ENCODE results near the gene CDH2. TPM values are rescaled to one million over a fixed set of nuclear protein-coding genes. Genes with fewer than 3 reads are reported as not detected.

The CDH2 gene
- total and polyA plus RNA-seq, 4 donors = 0.14 to 5.0 (median 0.87) TPM

GRCh38 chr18:27996801-27997272 is 180.1 kb downstream of the CDH2 start:
- H3K4me1 ChIP-seq (ENCODE audit: control insufficient read depth in 5 of 5, insufficient read depth in 5 of 5, low read length in 5 of 5) = peaks cover 1 to 17% (median 8%) of the 10 kb centered on the region in 5 donors
- 71 to 81% methylated on average over 3 of the region's 3 CpGs for WGBS, 2 donors
- no peak overlapping the region for H3K27ac ChIP-seq (ENCODE audit: low read depth in 1 of 2, low read length in 1 of 2)
- no peak for ATAC-seq (ENCODE audit: insufficient read depth, low FRiP score)
- peak in 2 of 3 donors; percentile 49 to 72 for DNase-seq
- no peak for TF ChIP-seq CTCF (IDR thresholded peaks at IDR 0.05; ENCODE audit: control extremely low read depth, extremely low read depth)
- no peak overlapping the region for H3K4me3 ChIP-seq
- H3K27me3 ChIP-seq (ENCODE audit: control insufficient read depth in 3 of 3, insufficient read depth in 3 of 3, low read length in 2 of 3) = no peaks in the 10 kb centered on the region
- H3K9me3 ChIP-seq (ENCODE audit: control insufficient read depth in 4 of 4, insufficient read depth in 3 of 4, low read length in 3 of 4) = no peaks in the 10 kb centered on the region
- H3K36me3 ChIP-seq (ENCODE audit: control insufficient read depth in 4 of 4, insufficient read depth in 4 of 4, low read length in 4 of 4) = peaks cover 0 to 5% (median 0%) of the 10 kb centered on the region in 4 donors
- H3K9ac ChIP-seq (ENCODE audit: insufficient read depth in 1 of 2, low read length in 2 of 2) = no peak overlapping the region

DNA sequence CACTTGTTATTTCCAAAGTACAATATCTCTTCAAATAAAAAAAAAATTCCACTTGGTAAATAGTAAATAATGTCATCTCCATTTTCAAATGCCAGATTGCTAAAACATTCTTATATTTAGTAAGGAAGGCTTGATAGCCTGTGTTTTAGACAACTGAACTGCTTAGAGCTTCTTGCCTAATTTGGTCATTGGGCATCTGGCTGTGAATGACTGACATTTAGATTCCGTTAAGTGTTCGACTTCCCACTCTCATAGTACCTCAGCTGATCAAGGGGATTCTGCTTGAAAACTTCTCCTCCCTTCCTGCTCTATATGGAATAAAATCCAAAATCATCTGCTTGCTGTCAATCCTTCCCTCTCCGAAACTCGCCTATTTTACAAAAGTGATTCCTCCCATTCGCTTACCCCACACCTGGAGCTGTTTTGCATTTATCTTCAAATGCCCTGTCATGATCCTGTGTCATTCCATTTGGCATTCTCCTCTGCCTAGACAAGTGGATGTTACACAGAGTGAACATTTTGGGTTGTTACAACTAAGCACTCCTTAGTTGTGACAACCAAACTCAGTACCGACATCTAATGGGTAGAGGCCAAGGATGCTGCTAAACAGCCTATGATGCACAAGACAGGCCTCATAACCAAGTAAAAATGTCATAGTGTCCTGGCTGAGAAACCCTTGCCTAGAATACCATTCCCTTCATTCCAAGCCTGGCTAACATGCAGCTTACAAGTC is 181.0 kb downstream of the CDH2 start:
- H3K36me3 ChIP-seq (ENCODE audit: control insufficient read depth in 4 of 4, insufficient read depth in 4 of 4, low read length in 4 of 4) = peaks cover 0 to 5% (median 0%) of the 10 kb centered on the region in 4 donors
- H3K27me3 ChIP-seq (ENCODE audit: control insufficient read depth in 3 of 3, insufficient read depth in 3 of 3, low read length in 2 of 3) = no peaks in the 10 kb centered on the region
- H3K4me1 ChIP-seq (ENCODE audit: control insufficient read depth in 5 of 5, insufficient read depth in 5 of 5, low read length in 5 of 5) = peaks cover 1 to 17% (median 8%) of the 10 kb centered on the region in 5 donors
- TF ChIP-seq CTCF (IDR thresholded peaks at IDR 0.05; ENCODE audit: control extremely low read depth, extremely low read depth) = no peak
- DNase-seq (no peak), ATAC-seq (ENCODE audit: insufficient read depth, low FRiP score) (no peak)
- no peak overlapping the region for H3K9ac ChIP-seq (ENCODE audit: insufficient read depth in 1 of 2, low read length in 2 of 2)
- H3K27ac ChIP-seq (ENCODE audit: low read depth in 1 of 2, low read length in 1 of 2) = no peak overlapping the region
- no peak overlapping the region for H3K4me3 ChIP-seq
- 86 to 94% methylated on average over 6 of the region's 6 CpGs for WGBS, 2 donors
- no peaks in the 10 kb centered on the region for H3K9me3 ChIP-seq (ENCODE audit: control insufficient read depth in 4 of 4, insufficient read depth in 3 of 4, low read length in 3 of 4)

- ATAC-seq (ENCODE audit: insufficient read depth, low FRiP score) (no peak), DNase-seq (no peak)
- no peaks in the 10 kb centered on the region for H3K27me3 ChIP-seq (ENCODE audit: control insufficient read depth in 3 of 3, insufficient read depth in 3 of 3, low read length in 2 of 3)
- H3K27ac ChIP-seq (ENCODE audit: low read depth in 1 of 2, low read length in 1 of 2) = peak overlapping the region in 1 of 2 donors; percentile 29
- no peaks in the 10 kb centered on the region for H3K9me3 ChIP-seq (ENCODE audit: control insufficient read depth in 4 of 4, insufficient read depth in 3 of 4, low read length in 3 of 4)
- no peak overlapping the region for H3K9ac ChIP-seq (ENCODE audit: insufficient read depth in 1 of 2, low read length in 2 of 2)
- peaks cover 0 to 5% (median 0%) of the 10 kb centered on the region in 4 donors for H3K36me3 ChIP-seq (ENCODE audit: control insufficient read depth in 4 of 4, insufficient read depth in 4 of 4, low read length in 4 of 4)
- WGBS, 2 donors = 54 to 55% methylated on average over 3 of the region's 3 CpGs
- peaks cover 1 to 17% (median 8%) of the 10 kb centered on the region in 5 donors for H3K4me1 ChIP-seq (ENCODE audit: control insufficient read depth in 5 of 5, insufficient read depth in 5 of 5, low read length in 5 of 5)
- H3K4me3 ChIP-seq = no peak overlapping the region
- TF ChIP-seq CTCF (IDR thresholded peaks at IDR 0.05; ENCODE audit: control extremely low read depth, extremely low read depth) = no peak
These were observed 182.4 kb downstream of the CDH2 start for GRCh38 chr18:27994571-27994970.
